GM19463 (cell line): ENCODE results near the gene PIAS1.

Experiments used
- ATAC-seq: cut with Tn5 transposase; IDR thresholded peaks from one replicate; pipeline ENCODE4 v1.9.1; 2021; ENCODE audit warnings: mild to moderate bottlenecking, moderate library complexity; ENCODE audit not compliant: unreplicated experiment

The PIAS1 gene

GRCh38 chr15:68061602-68062001 is 7.5 kb downstream of the PIAS1 start:
- ATAC-seq = no peak

- no peak for ATAC-seq
Measured at GRCh38 chr15:68062214-68062613, 8.1 kb downstream of the PIAS1 start.

GRCh38 chr15:68062946-68063465 is 8.9 kb downstream of the PIAS1 start:
- no peak for ATAC-seq

- ATAC-seq = no peak
Measured at GRCh38 chr15:68063606-68064005, 9.5 kb downstream of the PIAS1 start.

GRCh38 chr15:68073576-68074288 is 19.6 kb downstream of the PIAS1 start:
- no peak for ATAC-seq

DNA sequence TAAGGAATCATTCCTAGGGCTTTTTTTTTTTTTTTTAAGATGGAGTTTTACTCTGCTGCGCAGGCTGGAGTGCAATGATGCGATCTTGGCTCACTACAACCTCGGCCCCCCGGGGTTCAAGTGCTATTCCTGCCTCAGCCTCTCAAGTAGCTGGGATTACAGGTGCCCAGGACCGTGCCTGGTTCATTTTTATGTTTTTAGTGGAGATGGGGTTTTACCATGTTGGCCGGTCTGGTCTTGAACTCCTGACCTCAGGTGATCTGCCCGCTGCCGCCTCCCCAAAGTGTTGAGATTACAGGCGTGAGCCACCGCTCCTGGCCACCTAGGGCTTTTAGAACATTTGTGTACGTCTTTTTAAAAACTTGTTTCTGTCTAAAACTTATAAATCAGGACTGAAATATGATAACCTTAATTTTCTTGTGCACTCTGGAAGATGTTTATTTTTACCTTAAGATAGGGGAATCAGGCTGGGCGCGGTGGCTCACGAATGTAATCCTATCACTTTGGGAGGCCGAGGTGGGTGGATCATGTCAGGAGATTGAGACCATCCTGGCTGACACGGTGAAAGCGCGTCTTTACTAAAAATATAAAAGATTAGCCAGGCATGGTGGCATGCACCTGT is 21.8 kb downstream of the PIAS1 start:
- no peak for ATAC-seq

GRCh38 chr15:68078365-68078764 is 24.2 kb downstream of the PIAS1 start:
- ATAC-seq = no peak

DNA sequence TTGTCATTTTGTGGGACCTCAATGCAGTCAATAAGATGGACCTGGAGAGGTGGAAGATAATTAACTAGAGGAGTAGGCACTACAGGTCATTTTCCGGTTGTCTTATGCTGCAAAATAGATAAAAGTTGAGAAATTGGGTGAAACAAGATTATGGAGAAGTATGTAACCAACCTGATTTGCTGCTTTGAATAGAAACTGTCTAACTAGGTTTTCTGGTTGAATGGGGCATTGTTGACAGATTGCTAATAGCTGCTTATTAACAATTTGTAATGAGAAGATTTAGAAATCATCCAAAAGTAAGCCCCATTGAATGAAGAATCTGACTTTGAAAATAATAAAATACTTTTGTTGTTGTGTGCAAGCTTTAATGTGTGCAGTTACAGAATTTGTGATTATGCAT is 26.2 kb downstream of the PIAS1 start:
- no peak for ATAC-seq

DNA sequence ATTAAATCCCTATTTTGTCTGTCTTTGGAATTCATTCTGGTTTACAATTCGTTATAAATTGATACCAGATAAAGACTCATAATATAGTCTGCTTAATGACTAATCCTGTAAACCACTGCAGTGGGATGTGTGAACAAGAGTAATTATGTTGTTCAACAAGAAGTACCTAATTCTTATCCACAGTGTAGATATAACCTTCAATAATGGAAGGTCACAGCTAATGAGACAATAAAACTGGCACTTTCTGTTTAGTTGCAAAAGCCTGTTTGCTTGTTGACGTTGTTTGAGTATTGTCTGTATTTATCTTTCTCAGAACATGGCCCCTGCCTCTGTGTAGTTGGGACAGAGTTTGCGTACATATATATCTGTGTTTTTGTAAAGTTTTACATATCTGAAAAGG is 26.7 kb downstream of the PIAS1 start:
- ATAC-seq = no peak

GRCh38 chr15:68081869-68082505 is 27.9 kb downstream of the PIAS1 start:
- ATAC-seq = no peak

- no peak for ATAC-seq
Measured at GRCh38 chr15:68082735-68083134, 28.6 kb downstream of the PIAS1 start.

DNA sequence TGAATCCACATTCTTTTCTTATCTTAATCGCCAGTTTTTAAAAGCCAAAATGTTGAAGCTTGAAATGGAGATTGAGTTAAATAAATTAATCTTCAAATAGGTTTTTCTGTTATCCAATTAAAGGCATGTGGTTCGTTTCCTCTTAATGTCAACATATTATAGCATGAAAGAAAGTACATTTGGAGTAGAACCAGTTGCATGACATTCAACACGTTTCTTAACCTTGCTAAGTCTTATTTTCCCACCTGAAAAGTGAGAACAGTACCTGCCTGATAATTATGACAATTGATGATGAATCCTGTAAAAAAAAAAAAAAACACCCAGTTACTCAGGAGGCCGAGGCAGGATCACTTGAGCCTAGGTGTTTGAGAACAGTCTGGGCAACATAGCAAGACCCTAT is 29.3 kb downstream of the PIAS1 start:
- ATAC-seq = no peak

GRCh38 chr15:68085052-68085451 is 30.9 kb downstream of the PIAS1 start:
- no peak for ATAC-seq

DNA sequence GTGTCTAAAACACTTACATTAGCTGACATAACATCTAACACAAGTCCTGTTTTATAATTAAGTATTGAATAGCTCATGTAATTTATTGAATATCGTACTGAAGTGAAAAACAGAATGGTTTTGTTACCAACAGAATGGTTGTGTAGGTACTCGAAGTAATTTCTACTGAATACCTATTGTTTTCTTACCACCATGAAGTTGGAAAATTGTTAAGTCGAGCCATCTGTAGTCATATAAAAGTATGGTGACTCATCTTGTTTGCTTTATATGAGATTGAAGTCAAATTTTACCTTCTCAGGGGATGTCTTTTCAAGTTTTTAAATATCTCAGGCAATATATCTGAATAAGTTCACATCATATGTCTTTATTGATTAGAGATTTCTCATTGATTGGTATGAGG is 37.6 kb downstream of the PIAS1 start:
- ATAC-seq = no peak

- no peak for ATAC-seq
Measured at GRCh38 chr15:68096099-68096498, 42.0 kb downstream of the PIAS1 start.

DNA sequence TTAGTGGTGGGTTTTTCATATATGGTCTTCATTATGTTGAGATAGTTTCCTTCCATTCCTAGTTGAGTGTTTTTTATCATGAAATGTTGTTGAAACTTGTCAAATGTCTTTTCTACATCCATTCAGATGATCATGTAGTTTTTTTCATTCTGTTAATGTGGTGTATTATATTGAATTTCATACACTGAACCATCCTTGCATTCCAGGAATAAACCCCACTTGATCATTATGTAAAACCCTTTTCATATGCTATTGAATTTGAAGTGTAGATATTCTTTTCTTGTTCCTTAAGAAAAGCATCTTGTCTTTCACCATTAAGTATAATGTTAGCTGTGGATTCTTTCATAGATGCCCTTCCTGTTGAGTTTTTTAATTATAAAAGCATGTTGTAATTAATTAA is 42.9 kb downstream of the PIAS1 start:
- ATAC-seq = no peak

DNA sequence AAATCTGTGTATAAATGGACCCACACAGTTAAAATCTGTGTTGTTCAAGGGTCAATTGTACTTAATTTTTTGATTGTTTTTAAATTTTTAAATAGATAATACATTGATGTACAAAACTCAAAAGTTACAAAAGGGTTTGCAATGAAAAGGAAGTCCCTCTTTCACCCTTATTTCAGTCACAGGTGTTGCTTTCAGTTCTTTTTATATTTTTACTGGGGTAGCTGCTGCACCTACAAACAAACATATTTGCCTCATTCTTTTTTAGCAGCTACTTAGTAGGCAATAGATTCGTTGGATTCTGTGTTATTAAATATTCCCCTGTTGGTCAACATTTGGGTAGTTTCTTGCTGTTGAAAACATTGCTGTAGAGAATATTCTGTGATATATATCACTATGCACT is 44.4 kb downstream of the PIAS1 start:
- no peak for ATAC-seq

DNA sequence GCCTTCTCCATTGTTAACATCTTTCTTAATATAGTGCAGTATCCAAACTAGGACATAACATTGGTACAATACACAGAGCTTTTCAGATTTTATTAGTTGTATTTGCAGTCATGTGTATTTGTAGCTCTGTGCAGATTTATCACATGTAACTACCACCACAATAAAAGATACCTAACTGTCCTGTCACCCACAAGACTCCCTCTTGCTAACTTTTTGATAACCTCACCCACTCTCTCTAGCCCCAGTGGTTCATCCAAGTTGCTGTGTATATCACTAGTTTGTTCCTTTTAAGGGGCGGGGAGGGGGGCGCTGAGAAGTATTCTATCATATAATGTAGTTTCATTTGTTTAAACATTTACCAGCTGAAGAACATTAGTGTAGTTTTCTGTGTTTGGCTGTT is 46.1 kb downstream of the PIAS1 start:
- no peak for ATAC-seq

DNA sequence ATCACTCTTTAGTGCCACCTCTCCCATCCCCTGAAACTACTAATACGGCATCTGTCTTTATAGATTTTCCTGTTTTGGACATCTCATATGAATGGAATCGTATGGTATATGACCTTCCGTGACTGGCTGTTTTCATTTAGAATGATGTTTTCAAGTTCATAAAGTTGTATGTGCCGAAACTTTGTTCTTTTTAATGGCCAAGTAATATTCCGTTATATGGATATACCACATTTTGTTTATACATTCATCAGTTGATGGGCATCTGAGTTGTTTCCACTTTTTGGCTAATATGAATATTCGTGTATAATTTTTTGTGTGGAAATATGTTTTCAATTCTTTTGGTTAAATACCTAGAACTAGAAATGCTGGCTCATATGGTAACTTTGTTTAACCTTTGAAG is 49.5 kb downstream of the PIAS1 start:
- ATAC-seq = no peak

- no peak for ATAC-seq
Measured at GRCh38 chr15:68106656-68107055, 52.5 kb downstream of the PIAS1 start.

DNA sequence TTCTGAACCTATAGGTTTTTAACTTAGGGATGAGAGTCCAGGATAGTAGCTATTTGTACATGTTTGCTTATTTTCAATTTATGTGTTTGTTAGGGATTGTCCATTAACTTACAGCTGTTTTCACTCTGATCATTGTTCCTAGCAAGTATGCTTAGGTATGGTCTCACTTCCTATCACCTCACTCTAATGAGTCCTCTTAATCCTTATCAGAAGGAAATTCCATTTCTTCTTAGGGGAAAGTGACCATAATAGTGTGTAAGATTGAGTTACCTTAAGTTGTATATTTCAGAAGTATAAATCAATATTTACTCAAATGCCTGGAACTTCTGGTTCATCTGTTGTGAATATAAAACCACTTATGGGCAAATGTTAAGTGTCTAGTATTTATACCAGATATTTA is 53.0 kb downstream of the PIAS1 start:
- ATAC-seq = no peak

GRCh38 chr15:68112706-68113105 is 58.6 kb downstream of the PIAS1 start:
- ATAC-seq = no peak
